Measurements from ENCODE around the gene SLC6A3.

Gene SLC6A3

GRCh38 chr5:1351156-1351555 is 94.1 kb downstream of the SLC6A3 start:
- DNase-seq (ENCODE audit: low read depth, low spot score): no peak

- no peak for DNase-seq (ENCODE audit: low read depth, low spot score)
These were observed 96.0 kb downstream of the SLC6A3 start for GRCh38 chr5:1349246-1349645.

GRCh38 chr5:1348986-1349245 is 96.3 kb downstream of the SLC6A3 start:
- DNase-seq (ENCODE audit: low read depth, low spot score): no peak

- DNase-seq (ENCODE audit: low read depth, low spot score): no peak
These were observed 97.7 kb downstream of the SLC6A3 start for GRCh38 chr5:1347571-1347970.

- DNase-seq (ENCODE audit: low read depth, low spot score): no peak
These were observed 98.4 kb downstream of the SLC6A3 start for GRCh38 chr5:1346627-1347440.

- DNase-seq (ENCODE audit: low read depth, low spot score): no peak
These were observed 99.2 kb downstream of the SLC6A3 start for GRCh38 chr5:1345876-1346626.

- peak; percentile 97 for DNase-seq (ENCODE audit: low read depth, low spot score)
These were observed 100.0 kb downstream of the SLC6A3 start, which contains the start of gene CLPTM1L for GRCh38 chr5:1344975-1345838. TSS of gene CLPTM1L (minus strand) at chr5:1345099. CDS start at chr5:1344841, 258 bp downstream.

GRCh38 chr5:1343931-1344901 is 101.0 kb downstream of the SLC6A3 start:
- peak; percentile 43 for DNase-seq (ENCODE audit: low read depth, low spot score)

GRCh38 chr5:1343315-1343751 is 101.9 kb downstream of the SLC6A3 start:
- DNase-seq (ENCODE audit: low read depth, low spot score): no peak
